ENCODE measurements around the gene DCST2. TPM values are rescaled to one million over a fixed set of nuclear protein-coding genes. Genes with fewer than 3 reads are reported as not detected.

DCST2 gene
- total and polyA plus RNA-seq, 12 donors, result 0.14 to 15.2 (median 1.1) TPM; not detected in 2

GRCh38 chr1:155029513-155030242 lies 3.9 kb downstream of the DCST2 start:
- Histone ChIP-seq H3K36me3 (replicated peaks in 1 of 2) (no peaks in the 10 kb centered on the region), H3K27ac (no peak overlapping the region), H3K4me3 (no peak overlapping the region), H3K9me3 (replicated peaks in 1 of 3) (no peaks in the 10 kb centered on the region), H3K27me3 (no peaks in the 10 kb centered on the region), H3K4me1 (replicated peaks in 1 of 2) (no peaks in the 10 kb centered on the region)
- 86 to 92% (median 89%) methylated on average over 5 to 16 of the region's 16 CpGs for WGBS, 4 donors
- no peak for DNase-seq
- intact Hi-C loops (cut with DNase I), result no loop called here
- TF ChIP-seq POLR2A (IDR thresholded peaks at IDR 0.05), result no peak
- no peak for TF ChIP-seq CTCF (IDR thresholded peaks at IDR 0.05)

GRCh38 chr1:155026588-155026987 lies 7.0 kb downstream of the DCST2 start:
- peak in 3 of 7 donors; percentile 48 to 56 (median 54) for DNase-seq
- Histone ChIP-seq H3K27me3 (no peaks in the 10 kb centered on the region), H3K36me3 (replicated peaks in 1 of 2) (no peaks in the 10 kb centered on the region), H3K27ac (no peak overlapping the region), H3K4me3 (no peak overlapping the region), H3K4me1 (replicated peaks in 1 of 2) (no peaks in the 10 kb centered on the region), H3K9me3 (replicated peaks in 1 of 3) (no peaks in the 10 kb centered on the region)
- TF ChIP-seq POLR2A (IDR thresholded peaks at IDR 0.05) (no peak), CTCF (IDR thresholded peaks at IDR 0.05) (no peak)
- 61 to 82% (median 79%) methylated on average over 4 to 6 of the region's 6 CpGs for WGBS, 4 donors
- intact Hi-C loops (cut with DNase I), result no loop called here

- no peak for DNase-seq
- Histone ChIP-seq H3K27ac (no peak overlapping the region), H3K9me3 (replicated peaks in 1 of 3) (no peaks in the 10 kb centered on the region), H3K4me3 (no peak overlapping the region), H3K27me3 (no peaks in the 10 kb centered on the region), H3K4me1 (replicated peaks in 1 of 2) (no peaks in the 10 kb centered on the region), H3K36me3 (replicated peaks in 1 of 2) (no peaks in the 10 kb centered on the region)
- no peak for TF ChIP-seq POLR2A (IDR thresholded peaks at IDR 0.05)
- intact Hi-C loops (cut with DNase I), result no loop called here
- WGBS, 4 donors, result 58 to 80% (median 61%) methylated on average over 1 to 9 of the region's 9 CpGs
Measured at GRCh38 chr1:155026154-155026553, 7.4 kb downstream of the DCST2 start.

GRCh38 chr1:155024315-155024714 lies 9.3 kb downstream of the DCST2 start:
- DNase-seq, result no peak
- intact Hi-C loops (cut with DNase I), result no loop called here
- Histone ChIP-seq H3K9me3 (replicated peaks in 1 of 3) (no peaks in the 10 kb centered on the region), H3K4me1 (replicated peaks in 1 of 2) (no peaks in the 10 kb centered on the region), H3K27ac (no peak overlapping the region), H3K4me3 (no peak overlapping the region), H3K27me3 (no peaks in the 10 kb centered on the region), H3K36me3 (replicated peaks in 1 of 2) (no peaks in the 10 kb centered on the region)
- WGBS, 4 donors, result 82 to 94% (median 91%) methylated on average over 5 to 9 of the region's 9 CpGs
- TF ChIP-seq POLR2A (IDR thresholded peaks at IDR 0.05), result no peak
- TF ChIP-seq CTCF (IDR thresholded peaks at IDR 0.05), result no peak

GRCh38 chr1:155023627-155024026 lies 10.0 kb downstream of the DCST2 start:
- DNase-seq, result no peak
- 80 to 92% (median 81%) methylated on average over 4 to 5 of the region's 5 CpGs for whole genome bisulfite sequencing, 4 donors
- Histone ChIP-seq H3K4me3 (no peak overlapping the region), H3K27ac (no peak overlapping the region), H3K36me3 (replicated peaks in 1 of 2) (no peaks in the 10 kb centered on the region), H3K4me1 (replicated peaks in 1 of 2) (peaks cover 0 to 5% of the 10 kb centered on the region in 2 donors), H3K9me3 (replicated peaks in 1 of 3) (no peaks in the 10 kb centered on the region), H3K27me3 (no peaks in the 10 kb centered on the region)
- intact Hi-C loops (cut with DNase I), result no loop called here
- TF ChIP-seq CTCF (IDR thresholded peaks at IDR 0.05) (no peak), POLR2A (IDR thresholded peaks at IDR 0.05) (no peak)
